ENCODE measurements around the gene PDE8A.

Gene PDE8A

DNA sequence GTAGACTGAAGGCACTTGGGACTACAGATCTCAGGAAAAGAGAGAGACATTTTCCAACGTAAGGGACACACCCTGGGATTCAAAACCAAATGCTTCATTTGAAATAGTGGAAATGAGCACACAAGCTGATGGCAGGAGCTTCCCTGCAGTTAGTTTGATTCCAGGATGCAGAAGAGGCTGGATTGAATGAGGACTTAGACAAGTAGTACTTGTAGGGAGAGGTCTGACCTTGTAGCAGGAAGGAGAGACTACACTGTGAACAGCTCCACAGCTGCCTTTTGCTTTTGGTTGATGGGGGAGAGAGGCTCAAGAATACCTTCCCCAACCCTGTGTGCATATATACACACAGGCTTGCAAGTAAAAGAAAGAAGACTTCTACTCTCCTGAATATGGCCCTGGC is 51.5 kb downstream of the PDE8A start:
- POLR2A ChIA-PET, result no interaction called here
- TF ChIP-seq, protein P1, sequence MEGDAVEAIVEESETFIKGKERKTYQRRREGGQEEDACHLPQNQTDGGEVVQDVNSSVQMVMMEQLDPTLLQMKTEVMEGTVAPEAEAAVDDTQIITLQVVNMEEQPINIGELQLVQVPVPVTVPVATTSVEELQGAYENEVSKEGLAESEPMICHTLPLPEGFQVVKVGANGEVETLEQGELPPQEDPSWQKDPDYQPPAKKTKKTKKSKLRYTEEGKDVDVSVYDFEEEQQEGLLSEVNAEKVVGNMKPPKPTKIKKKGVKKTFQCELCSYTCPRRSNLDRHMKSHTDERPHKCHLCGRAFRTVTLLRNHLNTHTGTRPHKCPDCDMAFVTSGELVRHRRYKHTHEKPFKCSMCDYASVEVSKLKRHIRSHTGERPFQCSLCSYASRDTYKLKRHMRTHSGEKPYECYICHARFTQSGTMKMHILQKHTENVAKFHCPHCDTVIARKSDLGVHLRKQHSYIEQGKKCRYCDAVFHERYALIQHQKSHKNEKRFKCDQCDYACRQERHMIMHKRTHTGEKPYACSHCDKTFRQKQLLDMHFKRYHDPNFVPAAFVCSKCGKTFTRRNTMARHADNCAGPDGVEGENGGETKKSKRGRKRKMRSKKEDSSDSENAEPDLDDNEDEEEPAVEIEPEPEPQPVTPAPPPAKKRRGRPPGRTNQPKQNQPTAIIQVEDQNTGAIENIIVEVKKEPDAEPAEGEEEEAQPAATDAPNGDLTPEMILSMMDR (IDR thresholded peaks at IDR 0.05; ENCODE audit: control extremely low read depth, extremely low read depth, low read depth, missing control alignments), result no peak
- CTCF ChIA-PET, result interaction anchor here (1.2 to 8.9 kb wide), 4 partner anchors 8 to 46 kb away, joined by 3 to 78 read pairs (median 7); no protein-coding TSS in a partner anchor
- DNase-seq (ENCODE audit: extremely low spot score), result no peak

DNA sequence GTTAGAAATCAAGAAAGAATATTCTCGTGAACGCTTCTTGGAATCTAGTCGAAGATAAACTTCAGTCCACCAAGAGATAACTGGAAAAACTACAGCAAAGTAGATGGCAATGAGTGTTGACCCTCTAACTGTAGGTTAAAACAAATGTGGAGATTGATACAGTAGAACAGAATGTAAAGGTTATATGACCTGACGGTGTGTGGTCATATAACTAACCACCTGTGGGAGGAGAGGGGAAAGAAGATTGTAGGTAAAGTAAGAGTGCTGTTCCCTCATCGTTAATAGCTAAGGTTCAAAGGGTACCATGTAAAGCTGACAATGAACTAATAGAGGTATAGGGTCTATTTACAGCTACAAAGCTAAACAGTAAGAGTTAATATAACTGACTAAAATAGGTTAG is 52.6 kb downstream of the PDE8A start:
- DNase-seq (ENCODE audit: extremely low spot score), result no peak
- TF ChIP-seq, protein P1 (IDR thresholded peaks at IDR 0.05; ENCODE audit: control extremely low read depth, extremely low read depth, low read depth, missing control alignments), result no peak
- ChIA-PET POLR2A (no interaction called here), CTCF (interaction anchor here (1.9 to 8.9 kb wide), 3 partner anchors 10 to 47 kb away, joined by 6 to 78 read pairs (median 8); no protein-coding TSS in a partner anchor)

DNA sequence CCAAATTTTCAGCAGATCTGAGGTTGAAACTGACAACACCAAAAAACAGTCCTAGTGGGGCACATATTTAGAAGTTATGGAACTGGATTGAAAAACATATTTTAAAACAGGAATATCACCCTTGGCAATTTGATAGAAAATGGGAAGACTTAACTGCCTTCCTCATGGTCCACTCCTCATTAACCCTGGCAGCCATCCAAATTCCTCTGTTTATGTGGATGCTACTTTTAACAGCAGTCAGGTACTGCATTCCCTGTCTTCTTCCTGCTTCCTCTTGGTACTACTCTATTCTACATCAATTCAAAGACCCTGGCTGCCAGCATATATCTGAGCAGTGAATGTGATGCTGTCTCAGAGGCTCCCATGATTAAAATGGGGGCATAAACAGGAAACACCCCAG is 54.3 kb downstream of the PDE8A start:
- ChIA-PET CTCF (interaction anchor here (0.9 to 8.9 kb wide), 3 partner anchors 7 to 11 kb away, joined by 3 to 78 read pairs (median 6); no protein-coding TSS in a partner anchor), POLR2A (no interaction called here)
- DNase-seq (ENCODE audit: extremely low spot score), result no peak
- TF ChIP-seq, protein P1 (IDR thresholded peaks at IDR 0.05; ENCODE audit: control extremely low read depth, extremely low read depth, low read depth, missing control alignments), result no peak

DNA sequence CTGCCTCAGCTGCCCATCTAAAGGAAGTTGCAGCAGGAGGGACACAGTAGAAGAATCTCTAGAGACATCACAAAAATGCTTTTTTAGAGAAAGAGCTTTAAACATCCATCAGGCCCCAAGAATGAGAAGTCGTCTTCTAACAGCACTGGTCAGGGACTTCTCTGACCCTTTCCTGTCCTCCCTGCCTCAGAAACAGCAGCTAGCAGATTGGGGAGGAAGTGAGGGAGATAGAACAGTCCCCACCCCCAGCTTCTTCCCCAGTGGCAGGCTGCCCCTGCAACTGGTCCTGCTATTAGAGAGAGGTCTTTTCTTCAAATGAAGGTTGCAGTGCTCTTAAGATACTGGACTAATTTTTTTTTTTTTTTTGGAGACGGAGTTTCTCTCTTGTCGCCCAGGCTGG is 55.1 kb downstream of the PDE8A start:
- TF ChIP-seq, protein P1 (IDR thresholded peaks at IDR 0.05; ENCODE audit: control extremely low read depth, extremely low read depth, low read depth, missing control alignments), result no peak
- DNase-seq (ENCODE audit: extremely low spot score), result peak; percentile 46
- POLR2A ChIA-PET, result interaction anchor here (0.7 kb wide), 1 partner anchor 56 kb away, joined by 3 read pairs; no protein-coding TSS in a partner anchor
- CTCF ChIA-PET, result interaction anchor here (0.9 to 8.9 kb wide), 6 partner anchors 8 to 81 kb away, joined by 3 to 78 read pairs (median 4); partner anchors contain the start of gene PDE8A

DNA sequence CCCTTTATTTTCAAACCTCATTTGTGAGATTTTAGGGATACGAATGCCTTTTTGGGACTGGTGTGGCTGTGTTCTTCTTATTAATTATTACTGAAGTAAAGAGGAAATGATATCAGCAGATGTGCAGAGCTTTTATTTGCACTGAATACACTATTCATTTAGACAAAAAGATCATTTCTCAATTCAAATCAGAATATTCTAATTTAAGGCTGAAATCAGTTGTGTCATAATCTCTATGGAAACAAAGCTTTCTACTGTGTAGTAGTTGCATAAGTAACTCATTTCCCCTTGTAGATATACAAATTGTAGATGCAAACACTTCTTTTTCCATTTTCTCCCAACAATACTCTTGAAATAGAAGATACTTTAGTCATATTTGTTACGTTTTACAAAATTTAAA is 56.0 kb downstream of the PDE8A start:
- POLR2A ChIA-PET, result no interaction called here
- no peak for DNase-seq (ENCODE audit: extremely low spot score)
- CTCF ChIA-PET, result interaction anchor here (1.4 to 2.5 kb wide), 4 partner anchors 8 to 82 kb away, joined by 4 to 8 read pairs (median 6); no protein-coding TSS in a partner anchor
- TF ChIP-seq, protein P1 (IDR thresholded peaks at IDR 0.05; ENCODE audit: control extremely low read depth, extremely low read depth, low read depth, missing control alignments), result no peak

DNA sequence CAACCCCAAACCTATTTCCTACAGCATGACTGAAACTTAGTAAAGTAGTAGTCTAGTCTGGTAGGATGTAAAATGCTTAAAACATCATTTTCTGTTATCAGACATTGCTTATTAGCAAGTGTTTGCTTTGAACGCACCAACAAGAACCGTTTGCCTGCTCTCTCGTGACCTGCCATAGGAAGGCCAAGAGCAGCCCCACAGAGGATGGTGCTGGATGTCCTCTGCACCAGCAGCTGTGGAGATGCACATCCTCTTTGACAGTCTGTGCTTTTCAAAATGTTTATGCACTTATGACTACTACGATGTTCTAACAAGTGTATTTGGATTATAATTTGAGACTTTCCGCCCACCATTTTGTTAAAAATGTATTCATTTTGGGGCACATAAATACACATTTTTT is 59.6 kb downstream of the PDE8A start:
- TF ChIP-seq, protein P1 (IDR thresholded peaks at IDR 0.05; ENCODE audit: control extremely low read depth, extremely low read depth, low read depth, missing control alignments), result no peak
- DNase-seq (ENCODE audit: extremely low spot score), result no peak
- CTCF ChIA-PET, result no interaction called here
- POLR2A ChIA-PET, result no interaction called here
